Left ventricle myocardium inferior (tissue), 1 donor: ENCODE measurements around the gene CNOT10. TPM values are rescaled to one million over a fixed set of nuclear protein-coding genes. Genes with fewer than 3 reads are reported as not detected.

Experiments used
- DNase-seq: peaks from one replicate; pipeline ENCODE4 v3.0.0-alpha.2; 2020
- H3K27ac ChIP-seq: fragments of 200-600 bp; replicated peaks from 2 replicates; pipeline ENCODE4 v1.8.0; 2021
- H3K27me3 ChIP-seq: fragments of 200-600 bp; 2 replicates; pipeline ENCODE4 v1.8.0; 2021; ENCODE audit warnings: low read depth
- H3K36me3 ChIP-seq: fragments of 200-600 bp; 2 replicates; pipeline ENCODE4 v1.8.0; 2021
- H3K4me1 ChIP-seq: fragments of 200-600 bp; 2 replicates; pipeline ENCODE4 v1.8.0; 2021
- H3K4me3 ChIP-seq: fragments of 200-600 bp; 2 replicates; pipeline ENCODE4 v1.8.0; 2021; ENCODE audit warnings: mild to moderate bottlenecking, moderate library complexity
- H3K9me3 ChIP-seq: fragments of 200-600 bp; replicated peaks from 2 replicates; pipeline ENCODE4 v1.8.0; 2021
- CTCF ChIP-seq: fragments of 200-600 bp; IDR thresholded peaks from 2 replicates; pipeline ENCODE4 v1.8.0; 2021; ENCODE audit warnings: antibody characterized with exemption, mild to moderate bottlenecking, borderline replicate concordance
- intact Hi-C: fragments of 100-400 bp; cut with micrococcal nuclease; formaldehyde crosslinking; loops from one replicate; pipeline ENCODE4 v1.11.0; 2022
- total RNA-seq: library from RNA; stranded (reverse); fragmentation: NEBNext Ultra II Directional; extraction: Animal tissue kit (Norgen Biotek cat#: 25700); gene quantifications from one replicate; pipeline ENCODE4 v1.2.1, GENCODE V29; 2021
- donor health status: DM: no; HTN: yes; CAD: no; lungs with severe emphysema.

Gene CNOT10
- total RNA-seq, 1 donor from 2014 or later, result 14.6 TPM

DNA sequence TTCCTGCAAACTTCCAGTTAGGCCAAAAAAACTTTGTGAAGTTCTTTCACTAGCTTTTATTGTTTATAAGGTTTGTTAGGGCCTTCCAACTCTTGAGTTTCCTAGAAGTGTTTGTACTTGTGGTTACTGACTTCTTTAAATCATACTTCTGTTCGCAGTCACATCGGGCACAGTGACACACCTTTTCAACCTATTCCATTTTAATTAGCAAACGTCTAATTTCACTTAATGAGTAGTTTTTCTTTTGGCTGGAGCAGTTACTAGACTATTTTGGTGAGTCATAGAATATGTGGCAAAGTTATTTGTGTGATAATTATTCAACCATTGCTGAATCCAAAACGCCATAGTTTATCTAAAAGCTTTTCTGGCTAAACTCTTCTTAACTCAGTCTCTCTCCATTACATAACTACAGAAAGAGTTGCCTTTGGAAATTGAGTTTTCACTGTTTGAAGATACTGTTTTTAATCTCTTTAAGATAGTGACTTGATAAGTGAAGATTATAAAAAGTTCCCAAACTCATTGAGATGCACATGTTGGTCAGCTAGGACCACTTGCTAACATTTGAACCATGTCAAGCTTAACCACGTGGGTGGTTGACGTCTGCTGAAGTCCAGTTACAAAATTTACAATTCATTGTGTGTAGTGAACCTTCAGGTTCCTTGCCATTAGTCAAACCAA is 21.5 kb downstream of the CNOT10 start:
- intact Hi-C loops, result no loop called here
- Histone ChIP-seq H3K36me3 (peaks cover 24% of the 10 kb centered on the region), H3K27me3 (no peaks in the 10 kb centered on the region), H3K4me1 (peaks cover 11% of the 10 kb centered on the region), H3K4me3 (no peak overlapping the region), H3K27ac (no peak overlapping the region), H3K9me3 (no peaks in the 10 kb centered on the region)
- TF ChIP-seq CTCF, result no peak
- DNase-seq, result no peak

DNA sequence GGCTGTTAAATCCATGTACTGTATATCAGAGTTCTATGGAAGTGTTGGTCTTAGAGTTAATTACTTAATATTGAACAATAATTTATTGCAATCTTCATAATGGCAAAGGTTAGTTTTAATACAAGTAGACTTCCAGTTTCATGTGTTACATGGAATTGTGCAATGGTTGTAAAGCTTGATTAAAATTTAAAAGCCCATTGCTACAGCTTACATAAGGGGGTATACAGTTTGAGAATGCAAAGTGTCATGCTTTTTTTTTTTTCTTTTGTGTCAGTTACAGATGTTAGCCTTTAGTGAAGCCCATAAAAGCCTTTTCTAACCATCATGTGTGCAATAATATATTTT is 22.0 kb downstream of the CNOT10 start:
- Histone ChIP-seq H3K27ac (no peak overlapping the region), H3K36me3 (peaks cover 30% of the 10 kb centered on the region)
- intact Hi-C loops, result no loop called here

GRCh38 chr3:32708672-32709283 is 23.8 kb downstream of the CNOT10 start:
- no peak overlapping the region for H3K4me3 ChIP-seq
- no peak for DNase-seq
- no peak overlapping the region for H3K27ac ChIP-seq
- intact Hi-C loops, result no loop called here
- peaks cover 46% of the 10 kb centered on the region for H3K36me3 ChIP-seq
- TF ChIP-seq CTCF, result no peak
- no peaks in the 10 kb centered on the region for H3K9me3 ChIP-seq
- H3K27me3 ChIP-seq, result no peaks in the 10 kb centered on the region
- H3K4me1 ChIP-seq, result peaks cover 11% of the 10 kb centered on the region

More for the DNA sequence above, 22.0 kb downstream of the CNOT10 start:
- Histone ChIP-seq H3K4me1 (peaks cover 11% of the 10 kb centered on the region), H3K27me3 (no peaks in the 10 kb centered on the region), H3K4me3 (no peak overlapping the region), H3K9me3 (no peaks in the 10 kb centered on the region)
- DNase-seq, result no peak
- no peak for TF ChIP-seq CTCF

- H3K27ac ChIP-seq, result no peak overlapping the region
- H3K4me1 ChIP-seq, result peaks cover 11% of the 10 kb centered on the region
- H3K9me3 ChIP-seq, result no peaks in the 10 kb centered on the region
- intact Hi-C loops, result no loop called here
- H3K4me3 ChIP-seq, result no peak overlapping the region
- TF ChIP-seq CTCF, result no peak
- peaks cover 51% of the 10 kb centered on the region for H3K36me3 ChIP-seq
- no peaks in the 10 kb centered on the region for H3K27me3 ChIP-seq
- no peak for DNase-seq
These were observed 24.4 kb downstream of the CNOT10 start for GRCh38 chr3:32709346-32709745.

- TF ChIP-seq CTCF, result no peak
- Histone ChIP-seq H3K4me1 (no peaks in the 10 kb centered on the region), H3K9me3 (no peaks in the 10 kb centered on the region), H3K27me3 (no peaks in the 10 kb centered on the region), H3K27ac (no peak overlapping the region), H3K36me3 (peaks cover 83% of the 10 kb centered on the region), H3K4me3 (no peak overlapping the region)
- no peak for DNase-seq
- intact Hi-C loops, result no loop called here
These were observed 27.6 kb downstream of the CNOT10 start for GRCh38 chr3:32712506-32713055.
